Endothelial cell (in vitro differentiated cells): ENCODE data around the gene KRTAP10-6. TPM values are rescaled to one million over a fixed set of nuclear protein-coding genes. Genes with fewer than 3 reads are reported as not detected.

Experiments
- DNase-seq: peaks from one replicate; pipeline ENCODE4 v3.0.0; 2021; ENCODE audit warnings: low spot score
- H3K27ac Mint-ChIP-seq: one replicate; pipeline ENCODE4 v1.8.0; 2021; ENCODE audit warnings: mixed read lengths, inconsistent platforms; ENCODE audit not compliant: unreplicated experiment
- H3K27me3 Mint-ChIP-seq: one replicate; pipeline ENCODE4 v1.8.0; 2021; ENCODE audit warnings: mild to moderate bottlenecking, moderate library complexity, mixed read lengths, inconsistent platforms; ENCODE audit not compliant: unreplicated experiment
- H3K36me3 Mint-ChIP-seq: one replicate; pipeline ENCODE4 v1.8.0; 2021; ENCODE audit warnings: mild to moderate bottlenecking, low read depth, mixed read lengths, inconsistent platforms; ENCODE audit not compliant: unreplicated experiment
- H3K4me1 Mint-ChIP-seq: one replicate; pipeline ENCODE4 v1.8.0; 2021; ENCODE audit warnings: mild to moderate bottlenecking, mixed read lengths, inconsistent platforms; ENCODE audit not compliant: unreplicated experiment
- H3K4me3 Mint-ChIP-seq: one replicate; pipeline ENCODE4 v1.8.0; 2021; ENCODE audit warnings: mild to moderate bottlenecking, mixed read lengths, inconsistent platforms; ENCODE audit not compliant: unreplicated experiment
- H3K9me3 Mint-ChIP-seq: one replicate; pipeline ENCODE4 v1.8.0; 2021; ENCODE audit warnings: mixed read lengths, inconsistent platforms; ENCODE audit not compliant: unreplicated experiment
- total RNA-seq: library from RNA; stranded (reverse); fragmentation: NEBNext Ultra II Directional; extraction: Animal tissue kit (Norgen Biotek cat#: 25700); gene quantifications from one replicate; pipeline ENCODE4 v1.2.1, GENCODE V29; 2021; ENCODE audit not compliant: unreplicated experiment
- TF ChIP-seq, protein P1 (sequence below): fragments of 200-600 bp; sonication (generic); IDR thresholded peaks from one replicate; pipeline ENCODE4 v1.5.0; 2021; ENCODE audit warnings: antibody characterized with exemption; ENCODE audit not compliant: unreplicated experiment

The KRTAP10-6 gene
- total RNA-seq, 1 donor from 2014 or later, result not detected

DNA sequence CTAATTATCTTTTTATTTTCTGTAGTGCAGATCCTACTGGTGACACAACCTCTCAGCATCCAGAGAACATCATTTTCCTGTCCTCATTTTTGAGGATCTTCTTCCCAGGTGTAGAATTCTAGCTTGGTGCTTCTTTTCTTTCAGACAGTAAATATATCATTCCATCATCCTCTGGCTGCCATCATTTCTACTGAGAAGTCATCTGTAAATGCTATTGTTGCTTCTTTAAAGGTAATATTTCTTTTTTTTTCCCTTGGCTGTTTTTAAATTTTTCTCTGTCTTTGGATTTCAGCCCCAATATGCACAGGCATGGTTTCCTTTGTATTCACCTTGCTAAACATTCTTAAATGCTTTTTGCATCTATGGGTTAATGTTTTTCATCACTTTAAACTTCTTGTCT, 31.3 kb upstream of the KRTAP10-6 start:
- H3K27ac Mint-ChIP-seq, result no peak overlapping the region
- H3K9me3 Mint-ChIP-seq, result no peaks in the 10 kb centered on the region
- H3K36me3 Mint-ChIP-seq, result peaks cover 7% of the 10 kb centered on the region
- H3K4me3 Mint-ChIP-seq, result no peak overlapping the region
- peaks cover 3% of the 10 kb centered on the region for H3K4me1 Mint-ChIP-seq
- H3K27me3 Mint-ChIP-seq, result peaks cover 7% of the 10 kb centered on the region
- TF ChIP-seq, protein P1, sequence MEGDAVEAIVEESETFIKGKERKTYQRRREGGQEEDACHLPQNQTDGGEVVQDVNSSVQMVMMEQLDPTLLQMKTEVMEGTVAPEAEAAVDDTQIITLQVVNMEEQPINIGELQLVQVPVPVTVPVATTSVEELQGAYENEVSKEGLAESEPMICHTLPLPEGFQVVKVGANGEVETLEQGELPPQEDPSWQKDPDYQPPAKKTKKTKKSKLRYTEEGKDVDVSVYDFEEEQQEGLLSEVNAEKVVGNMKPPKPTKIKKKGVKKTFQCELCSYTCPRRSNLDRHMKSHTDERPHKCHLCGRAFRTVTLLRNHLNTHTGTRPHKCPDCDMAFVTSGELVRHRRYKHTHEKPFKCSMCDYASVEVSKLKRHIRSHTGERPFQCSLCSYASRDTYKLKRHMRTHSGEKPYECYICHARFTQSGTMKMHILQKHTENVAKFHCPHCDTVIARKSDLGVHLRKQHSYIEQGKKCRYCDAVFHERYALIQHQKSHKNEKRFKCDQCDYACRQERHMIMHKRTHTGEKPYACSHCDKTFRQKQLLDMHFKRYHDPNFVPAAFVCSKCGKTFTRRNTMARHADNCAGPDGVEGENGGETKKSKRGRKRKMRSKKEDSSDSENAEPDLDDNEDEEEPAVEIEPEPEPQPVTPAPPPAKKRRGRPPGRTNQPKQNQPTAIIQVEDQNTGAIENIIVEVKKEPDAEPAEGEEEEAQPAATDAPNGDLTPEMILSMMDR, result no peak
- DNase-seq, result no peak

DNA sequence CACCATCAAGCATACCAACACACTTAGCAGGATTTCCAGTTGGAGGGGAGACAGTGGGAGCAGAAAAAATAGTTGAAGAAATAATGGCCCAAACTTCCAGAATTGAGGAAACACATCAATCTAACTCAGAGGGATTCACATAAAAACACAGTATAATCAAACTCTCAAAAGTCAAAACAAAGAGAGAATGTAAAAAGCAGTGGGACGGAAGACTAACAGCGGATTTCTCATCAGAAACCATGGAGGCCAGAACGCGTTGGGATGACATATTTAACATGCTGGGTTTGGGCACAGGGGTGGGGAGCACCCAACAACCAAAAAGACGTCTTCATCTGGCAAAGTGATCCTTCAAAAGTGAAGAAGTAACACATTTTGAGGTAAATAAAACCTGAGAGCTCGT, 27.6 kb upstream of the KRTAP10-6 start:
- no peak for DNase-seq
- TF ChIP-seq, protein P1, result no peak
- peaks cover 2% of the 10 kb centered on the region for H3K27me3 Mint-ChIP-seq
- H3K27ac Mint-ChIP-seq, result no peak overlapping the region
- H3K4me3 Mint-ChIP-seq, result no peak overlapping the region
- H3K9me3 Mint-ChIP-seq, result no peaks in the 10 kb centered on the region
- peaks cover 7% of the 10 kb centered on the region for H3K4me1 Mint-ChIP-seq
- H3K36me3 Mint-ChIP-seq, result peaks cover 6% of the 10 kb centered on the region

DNA sequence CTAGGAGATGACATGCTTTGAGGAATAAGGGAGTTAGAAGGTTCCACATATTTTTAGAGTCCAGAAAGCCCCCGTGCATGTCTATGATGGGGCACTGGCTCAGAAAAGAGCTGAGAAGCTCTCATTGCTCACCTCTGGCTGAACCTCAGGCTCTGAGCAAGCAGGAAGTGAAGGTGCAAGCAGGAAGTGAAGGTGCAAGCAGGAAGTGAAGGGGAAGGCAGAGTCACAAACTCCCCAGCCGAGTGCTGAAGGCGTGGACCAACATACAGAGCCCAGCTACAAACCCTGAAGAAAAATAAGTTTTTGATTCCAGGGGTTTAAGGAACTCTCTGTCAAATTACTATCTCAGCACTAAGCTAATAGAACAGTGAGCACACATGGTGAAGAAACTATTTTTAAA, 26.6 kb upstream of the KRTAP10-6 start:
- Mint-ChIP-seq H3K9me3 (no peaks in the 10 kb centered on the region), H3K36me3 (no peaks in the 10 kb centered on the region), H3K27me3 (peaks cover 2% of the 10 kb centered on the region), H3K27ac (no peak overlapping the region), H3K4me1 (peaks cover 7% of the 10 kb centered on the region), H3K4me3 (no peak overlapping the region)
- TF ChIP-seq, protein P1, result no peak
- no peak for DNase-seq

DNA sequence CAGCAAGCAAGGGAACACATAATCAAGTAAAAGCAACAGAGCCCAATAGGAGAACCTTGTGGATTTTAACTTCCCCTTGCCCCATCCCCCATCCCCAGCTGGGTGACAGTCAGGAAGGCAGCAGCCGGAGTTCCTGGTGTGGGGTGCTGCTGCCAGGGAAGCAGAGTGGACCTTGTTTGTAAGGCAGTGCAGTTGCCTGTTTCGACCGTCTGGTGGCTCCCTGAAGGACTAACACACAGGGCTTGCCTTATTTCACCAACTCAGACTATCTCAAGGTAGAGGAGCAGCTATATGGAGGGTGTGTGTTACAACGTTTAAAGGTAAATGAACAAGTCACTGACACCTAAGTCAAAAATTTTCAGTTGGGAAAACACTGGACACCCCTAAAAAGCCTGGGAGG, 26.2 kb upstream of the KRTAP10-6 start:
- TF ChIP-seq, protein P1, result no peak
- Mint-ChIP-seq H3K4me3 (no peak overlapping the region), H3K4me1 (peaks cover 7% of the 10 kb centered on the region), H3K27me3 (peaks cover 2% of the 10 kb centered on the region), H3K27ac (no peak overlapping the region), H3K36me3 (no peaks in the 10 kb centered on the region), H3K9me3 (no peaks in the 10 kb centered on the region)
- DNase-seq, result no peak

DNA sequence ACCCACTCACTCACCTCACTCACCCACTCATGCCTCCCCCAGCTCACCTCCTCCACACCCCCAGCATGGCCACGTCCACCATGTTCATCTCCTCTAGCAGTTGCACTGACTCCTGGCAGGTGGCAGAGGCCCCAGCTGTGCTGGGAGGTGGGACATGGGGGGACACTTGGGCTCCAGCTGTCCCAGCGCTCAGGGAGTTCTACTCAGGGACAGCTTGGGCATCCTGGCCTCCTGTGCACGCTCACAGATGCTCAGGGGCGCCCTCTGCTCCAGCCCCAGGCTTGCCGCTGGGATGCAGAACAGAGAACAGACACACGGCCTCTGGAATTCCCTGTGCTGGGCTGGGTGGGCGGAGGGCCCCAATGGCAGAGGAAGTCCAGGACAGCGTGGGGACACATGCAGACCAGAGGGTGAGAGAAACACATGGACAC, 24.8 kb upstream of the KRTAP10-6 start:
- peaks cover 4% of the 10 kb centered on the region for H3K9me3 Mint-ChIP-seq
- H3K27ac Mint-ChIP-seq, result no peak overlapping the region
- H3K4me1 Mint-ChIP-seq, result peaks cover 7% of the 10 kb centered on the region
- peaks cover 4% of the 10 kb centered on the region for H3K27me3 Mint-ChIP-seq
- DNase-seq, result no peak
- H3K36me3 Mint-ChIP-seq, result peaks cover 4% of the 10 kb centered on the region
- no peak overlapping the region for H3K4me3 Mint-ChIP-seq
- TF ChIP-seq, protein P1, result no peak
